T47D (cell line): ENCODE measurements around the gene SCO2.

Source experiments
- DNase-seq, 2 experiments: peaks; one replicate each; pipeline versions ENCODE4 v3.0.0 to v3.0.0-alpha.2; 2011 to 2012; ENCODE audit warnings: low read depth in 1 of 2, low spot score in 1 of 2
- JUND ChIP-seq: IDR thresholded peaks from 2 replicates; pipeline ENCODE4 v1.6.1; 2012; ENCODE audit warnings: low read depth
- in situ Hi-C: cut with HindIII; loops from 2 replicates; pipeline ENCODE4 v1.10.0; 2016; ENCODE audit warnings: low sequenced_read_pairs, low pct_unique_long_range_greater_than_20kb

Gene SCO2

GRCh38 chr22:50532824-50533796, 7.7 kb upstream of the SCO2 start:
- in situ Hi-C loops = no loop called here
- no peak for DNase-seq
- no peak for TF ChIP-seq JUND

GRCh38 chr22:50531962-50532674, 6.7 kb upstream of the SCO2 start:
- TF ChIP-seq JUND = no peak
- in situ Hi-C loops = no loop called here
- peak; percentile 53 to 56 for DNase-seq

- DNase-seq = peak in 1 of 2 experiments; percentile 55
- in situ Hi-C loops = no loop called here
- no peak for TF ChIP-seq JUND
Observed at GRCh38 chr22:50531546-50531961, 6.2 kb upstream of the SCO2 start.

GRCh38 chr22:50530877-50531545, 5.6 kb upstream of the SCO2 start:
- no peak for TF ChIP-seq JUND
- peak; percentile 81 to 87 for DNase-seq
- in situ Hi-C loops = no loop called here

GRCh38 chr22:50530580-50530876, 5.1 kb upstream of the SCO2 start:
- in situ Hi-C loops = no loop called here
- no peak for TF ChIP-seq JUND
- no peak for DNase-seq

GRCh38 chr22:50529897-50530579, 4.6 kb upstream of the SCO2 start, which contains the start of gene TYMP:
TYMP (minus strand) TSS chr22:50530012; CDS start chr22:50529709, 303 bp downstream.
- in situ Hi-C loops = no loop called here
- TF ChIP-seq JUND = no peak
- DNase-seq = peak; percentile 75 to 90

- DNase-seq = no peak
- no peak for TF ChIP-seq JUND
- in situ Hi-C loops = no loop called here
Observed at GRCh38 chr22:50529416-50529896, 4.1 kb upstream of the SCO2 start.

- TF ChIP-seq JUND = no peak
- in situ Hi-C loops = no loop called here
- no peak for DNase-seq
Observed at GRCh38 chr22:50528682-50529415, 3.5 kb upstream of the SCO2 start.

GRCh38 chr22:50527921-50528681, 2.7 kb upstream of the SCO2 start:
- no peak for DNase-seq
- in situ Hi-C loops = no loop called here
- no peak for TF ChIP-seq JUND

- peak; percentile 56 to 72 for DNase-seq
- in situ Hi-C loops = no loop called here
- TF ChIP-seq JUND = no peak
Observed at GRCh38 chr22:50526834-50527801, 1.7 kb upstream of the SCO2 start.
